ENCODE results near the gene CLSTN3. TPM values are rescaled to one million over a fixed set of nuclear protein-coding genes. Genes with fewer than 3 reads are reported as not detected.

CLSTN3 gene
- total RNA-seq, 3 donors from 2014 or later = 16.4 to 23.5 (median 18.6) TPM

DNA sequence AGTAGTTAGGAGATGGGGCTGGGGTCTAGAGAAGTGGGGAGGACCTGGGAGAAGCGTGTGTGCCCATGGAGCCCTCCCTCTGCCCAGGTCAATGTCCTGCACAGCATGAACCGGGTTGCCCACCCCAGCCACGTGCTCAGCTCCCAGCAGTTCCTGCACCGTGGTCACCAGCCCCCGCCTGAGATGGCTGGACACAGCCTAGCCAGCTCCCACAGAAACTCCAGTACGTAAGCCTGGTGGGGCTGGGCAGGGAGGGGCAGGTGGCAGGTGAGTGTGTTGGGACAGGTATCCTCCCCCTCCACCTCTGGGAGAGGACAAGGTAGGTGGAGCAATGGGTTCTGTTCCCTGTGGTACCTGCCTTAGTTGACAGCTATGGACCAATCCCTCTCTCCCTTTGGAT, 20.7 kb downstream of the CLSTN3 start:
- intact Hi-C loops (cut with DNase I, micrococcal nuclease) = no loop called here

DNA sequence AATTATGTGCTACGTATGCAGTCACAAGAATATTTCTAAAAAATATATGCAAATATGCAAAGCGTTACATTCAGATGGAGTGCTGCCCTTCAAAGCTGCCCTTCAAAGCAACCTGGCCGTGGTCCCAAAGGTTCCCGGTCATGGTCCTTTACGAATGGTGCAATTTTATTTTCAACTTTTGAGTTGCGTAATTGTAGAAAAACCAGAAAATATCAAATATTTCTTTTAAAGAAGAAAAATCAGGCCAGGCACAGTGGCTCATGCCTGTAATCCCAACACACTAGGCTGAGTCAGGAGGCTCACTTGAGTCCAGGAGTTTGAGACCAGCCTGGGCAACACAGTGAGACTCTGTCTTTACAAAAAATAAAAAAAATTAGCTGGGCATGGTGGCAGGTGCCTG, 21.4 kb downstream of the CLSTN3 start:
- Histone ChIP-seq H3K36me3 (ENCODE audit: low read depth) (no peaks in the 10 kb centered on the region), H3K4me1 (ENCODE audit: low read depth) (no peaks in the 10 kb centered on the region), H3K9me3 (no peaks in the 10 kb centered on the region), H3K4me3 (no peak overlapping the region)
- ATAC-seq (no peak), DNase-seq (no peak)
- TF ChIP-seq, protein P1, sequence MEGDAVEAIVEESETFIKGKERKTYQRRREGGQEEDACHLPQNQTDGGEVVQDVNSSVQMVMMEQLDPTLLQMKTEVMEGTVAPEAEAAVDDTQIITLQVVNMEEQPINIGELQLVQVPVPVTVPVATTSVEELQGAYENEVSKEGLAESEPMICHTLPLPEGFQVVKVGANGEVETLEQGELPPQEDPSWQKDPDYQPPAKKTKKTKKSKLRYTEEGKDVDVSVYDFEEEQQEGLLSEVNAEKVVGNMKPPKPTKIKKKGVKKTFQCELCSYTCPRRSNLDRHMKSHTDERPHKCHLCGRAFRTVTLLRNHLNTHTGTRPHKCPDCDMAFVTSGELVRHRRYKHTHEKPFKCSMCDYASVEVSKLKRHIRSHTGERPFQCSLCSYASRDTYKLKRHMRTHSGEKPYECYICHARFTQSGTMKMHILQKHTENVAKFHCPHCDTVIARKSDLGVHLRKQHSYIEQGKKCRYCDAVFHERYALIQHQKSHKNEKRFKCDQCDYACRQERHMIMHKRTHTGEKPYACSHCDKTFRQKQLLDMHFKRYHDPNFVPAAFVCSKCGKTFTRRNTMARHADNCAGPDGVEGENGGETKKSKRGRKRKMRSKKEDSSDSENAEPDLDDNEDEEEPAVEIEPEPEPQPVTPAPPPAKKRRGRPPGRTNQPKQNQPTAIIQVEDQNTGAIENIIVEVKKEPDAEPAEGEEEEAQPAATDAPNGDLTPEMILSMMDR (IDR thresholded peaks at IDR 0.05) = no peak
- intact Hi-C loops (cut with DNase I, micrococcal nuclease) = no loop called here

More for the DNA sequence above, 20.7 kb downstream of the CLSTN3 start:
- ATAC-seq = no peak
- DNase-seq = no peak
- no peaks in the 10 kb centered on the region for H3K4me1 ChIP-seq (ENCODE audit: low read depth)
- TF ChIP-seq, protein P1 (IDR thresholded peaks at IDR 0.05) = no peak
- H3K9me3 ChIP-seq = no peaks in the 10 kb centered on the region
- H3K36me3 ChIP-seq (ENCODE audit: low read depth) = no peaks in the 10 kb centered on the region
- no peak overlapping the region for H3K4me3 ChIP-seq

DNA sequence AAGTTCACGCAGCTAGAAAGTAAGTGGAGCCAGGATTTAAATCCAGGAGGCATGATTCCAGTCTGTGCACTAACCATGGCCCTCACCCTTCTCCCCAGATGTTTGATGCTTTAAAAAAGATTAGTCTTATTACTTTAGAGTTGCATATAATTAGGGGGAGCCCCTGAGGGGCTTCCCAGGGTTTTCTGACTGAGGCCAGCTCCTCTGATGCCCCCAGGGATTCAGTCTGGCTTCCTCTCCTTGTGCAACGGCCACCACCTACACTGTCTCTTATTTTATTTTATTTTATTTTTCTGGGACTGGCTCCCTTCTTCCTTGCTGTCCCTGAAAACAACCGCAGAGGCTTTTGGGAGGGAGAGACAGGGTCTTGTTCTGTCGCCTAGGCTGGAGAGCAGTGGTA, 22.6 kb downstream of the CLSTN3 start:
- no peak for ATAC-seq
- intact Hi-C loops (cut with DNase I, micrococcal nuclease) = no loop called here
- TF ChIP-seq, protein P1 (IDR thresholded peaks at IDR 0.05) = no peak
- DNase-seq = no peak
- H3K4me3 ChIP-seq = no peak overlapping the region
- H3K9me3 ChIP-seq = no peaks in the 10 kb centered on the region
- H3K4me1 ChIP-seq (ENCODE audit: low read depth) = no peaks in the 10 kb centered on the region
- H3K36me3 ChIP-seq (ENCODE audit: low read depth) = no peaks in the 10 kb centered on the region

DNA sequence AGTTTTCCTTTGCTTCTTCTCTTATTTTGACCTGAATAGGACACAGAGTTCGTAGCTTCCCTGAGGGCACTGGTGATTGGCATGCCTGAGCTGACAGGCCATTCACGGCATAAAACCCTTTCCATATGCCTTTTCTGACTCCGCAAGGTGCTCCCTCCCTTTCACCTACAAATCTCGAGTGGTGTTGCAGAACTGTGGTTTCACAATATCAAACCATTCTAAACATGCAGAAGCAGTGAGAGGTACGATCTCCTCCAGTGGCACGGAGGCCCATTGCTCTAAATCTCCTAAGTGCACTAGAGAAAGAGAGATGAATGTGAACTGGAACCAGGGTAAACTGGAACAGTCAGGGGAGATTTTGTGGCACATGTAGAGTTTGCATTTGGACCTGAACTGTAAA, 23.9 kb downstream of the CLSTN3 start:
- Histone ChIP-seq H3K4me3 (no peak overlapping the region), H3K9me3 (no peaks in the 10 kb centered on the region), H3K4me1 (ENCODE audit: low read depth) (no peaks in the 10 kb centered on the region), H3K36me3 (ENCODE audit: low read depth) (no peaks in the 10 kb centered on the region)
- intact Hi-C loops (cut with DNase I, micrococcal nuclease) = no loop called here
- DNase-seq = no peak
- TF ChIP-seq, protein P1 (IDR thresholded peaks at IDR 0.05) = no peak
- no peak for ATAC-seq

DNA sequence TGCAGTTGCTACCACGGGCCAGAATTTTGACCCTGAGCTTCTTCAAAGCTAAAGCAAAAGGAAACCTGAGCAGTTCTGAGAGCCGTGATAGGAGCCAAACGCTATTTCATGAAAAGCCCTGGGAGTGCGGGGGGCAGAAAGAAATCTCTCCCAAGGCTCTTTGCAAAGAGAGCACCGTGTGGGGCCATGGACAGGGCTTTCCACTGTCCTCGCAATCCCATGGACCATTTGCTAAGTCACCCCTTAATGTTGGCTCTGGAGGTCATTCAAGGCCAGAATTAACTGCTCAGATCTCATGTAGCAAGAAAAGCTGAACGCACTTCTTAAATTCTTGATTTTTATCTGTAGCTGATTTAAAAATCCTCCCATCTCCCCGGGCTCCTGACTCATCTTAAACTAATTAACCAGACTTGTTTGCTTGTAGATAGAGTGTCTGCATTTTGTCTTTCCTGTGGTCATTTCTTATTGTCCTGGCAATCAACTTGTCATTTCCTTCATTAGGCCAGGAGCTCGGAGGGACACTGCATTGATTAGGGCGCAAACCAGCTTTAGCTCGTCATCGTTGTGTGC, 24.8 kb downstream of the CLSTN3 start:
- TF ChIP-seq, protein P1 (IDR thresholded peaks at IDR 0.05) = no peak
- H3K36me3 ChIP-seq (ENCODE audit: low read depth) = no peaks in the 10 kb centered on the region
- intact Hi-C loops (cut with DNase I, micrococcal nuclease) = no loop called here
- DNase-seq = no peak
- H3K4me3 ChIP-seq = no peak overlapping the region
- H3K9me3 ChIP-seq = no peaks in the 10 kb centered on the region
- H3K4me1 ChIP-seq (ENCODE audit: low read depth) = no peaks in the 10 kb centered on the region
- ATAC-seq = no peak

All from mucosa of descending colon (tissue), 3 donors.